Measurements from ENCODE around the gene WIPF1.

WIPF1 gene

DNA sequence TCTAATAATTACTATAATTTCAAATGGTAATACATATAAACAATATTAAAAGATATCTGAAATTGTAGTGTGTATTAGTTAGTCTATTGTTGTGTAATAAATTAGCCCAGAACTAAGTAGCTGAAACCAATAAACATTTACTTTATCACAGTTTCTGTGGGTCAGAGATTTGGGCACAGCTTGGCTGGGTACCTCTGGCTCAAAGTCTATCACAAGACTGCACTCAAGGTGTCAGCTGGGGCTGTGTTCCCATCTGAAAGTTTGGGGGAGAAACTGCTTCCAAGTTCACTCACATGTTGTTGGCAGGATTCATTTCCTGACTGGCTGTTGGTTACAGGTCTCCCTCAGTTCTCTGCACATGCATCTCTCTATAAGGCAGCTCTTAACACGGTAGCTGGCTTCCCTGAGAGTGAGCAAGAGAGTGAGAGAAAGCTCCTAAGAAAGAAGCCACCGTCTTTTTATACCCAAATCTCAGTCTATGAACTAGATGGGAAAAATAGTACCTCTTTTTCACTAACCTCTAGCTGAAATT is 25.6 kb upstream of the WIPF1 start:
- no peak for DNase-seq (ENCODE audit: low read depth in 1 of 2, low spot score in 1 of 2)

DNA sequence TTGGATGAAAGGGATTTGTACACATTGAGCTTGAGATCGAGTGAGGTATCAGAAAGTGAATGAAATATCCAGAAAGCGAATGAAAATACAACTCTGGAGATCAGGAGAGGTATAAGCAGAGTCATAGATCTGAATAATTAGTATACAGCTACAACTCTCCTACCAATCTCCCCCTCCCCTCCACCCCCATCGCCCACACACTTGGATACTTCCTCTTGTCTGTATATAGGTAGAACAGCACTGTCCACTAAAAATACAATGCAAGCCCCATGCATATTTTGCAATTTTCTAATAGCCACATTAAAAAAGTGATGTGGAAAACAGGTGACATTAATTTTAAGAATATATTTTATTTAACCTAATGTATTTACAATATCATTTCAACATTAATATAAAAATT is 23.7 kb upstream of the WIPF1 start:
- no peak for DNase-seq (ENCODE audit: low read depth in 1 of 2, low spot score in 1 of 2)

DNA sequence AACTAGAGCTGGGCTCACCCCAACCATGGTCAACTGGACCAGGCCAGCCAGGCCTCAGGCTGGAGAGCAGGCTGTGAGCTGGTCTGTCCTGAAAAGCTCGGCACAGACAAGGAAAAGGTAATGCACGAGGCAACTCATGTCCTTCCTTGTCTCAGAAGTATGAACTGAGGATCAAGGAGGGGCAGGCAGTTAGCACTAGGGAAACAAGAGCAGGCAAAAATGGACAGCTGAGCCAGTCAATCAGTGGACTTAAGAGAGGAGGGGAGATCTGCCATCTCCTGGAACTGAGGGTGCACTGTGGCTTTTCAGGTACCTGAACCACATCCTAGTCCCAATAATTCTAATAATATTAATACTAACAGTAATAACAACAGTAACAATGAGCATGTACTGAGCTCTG is 20.6 kb upstream of the WIPF1 start:
- DNase-seq (ENCODE audit: low read depth in 1 of 2, low spot score in 1 of 2), result no peak

DNA sequence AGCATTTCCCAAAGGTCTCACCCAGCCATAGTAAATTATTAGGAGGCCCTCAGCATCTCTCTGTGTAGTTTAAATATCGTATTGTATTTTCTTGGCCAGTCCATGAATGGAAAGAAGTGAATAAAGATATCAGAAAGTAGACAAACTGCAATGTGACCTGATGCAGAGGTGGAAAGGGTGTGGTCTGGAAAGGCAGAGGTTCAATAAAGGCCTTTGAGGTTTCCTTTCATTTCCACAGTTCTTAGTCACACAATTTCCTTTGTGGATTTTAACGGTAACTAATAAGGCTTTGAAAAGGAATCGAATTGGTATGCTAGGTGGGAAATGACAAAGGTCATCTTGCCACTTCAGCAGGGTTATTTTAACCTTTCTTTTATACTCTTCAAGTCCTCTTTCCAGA is 20.1 kb upstream of the WIPF1 start:
- DNase-seq (ENCODE audit: low read depth in 1 of 2, low spot score in 1 of 2), result no peak

DNA sequence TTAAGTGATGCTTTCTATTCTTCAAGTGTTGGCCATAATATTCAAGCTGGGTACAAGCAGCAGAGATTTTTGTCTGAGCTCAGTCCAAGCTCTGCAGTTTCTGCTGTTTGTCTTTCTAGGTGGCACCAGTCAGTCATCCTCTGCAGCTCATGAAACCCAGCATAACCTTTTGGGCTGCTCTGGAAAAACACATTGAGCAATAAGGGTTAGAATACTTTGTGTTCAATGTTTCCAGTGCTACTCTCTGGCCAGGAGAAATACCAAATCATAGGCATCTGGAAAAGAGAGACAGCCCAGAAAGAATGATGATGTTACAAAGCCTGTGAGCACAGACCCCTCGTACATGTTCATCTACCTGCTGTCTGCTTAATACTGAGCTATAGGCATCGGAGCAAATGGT is 19.5 kb upstream of the WIPF1 start:
- DNase-seq (ENCODE audit: low read depth in 1 of 2, low spot score in 1 of 2), result no peak

DNA sequence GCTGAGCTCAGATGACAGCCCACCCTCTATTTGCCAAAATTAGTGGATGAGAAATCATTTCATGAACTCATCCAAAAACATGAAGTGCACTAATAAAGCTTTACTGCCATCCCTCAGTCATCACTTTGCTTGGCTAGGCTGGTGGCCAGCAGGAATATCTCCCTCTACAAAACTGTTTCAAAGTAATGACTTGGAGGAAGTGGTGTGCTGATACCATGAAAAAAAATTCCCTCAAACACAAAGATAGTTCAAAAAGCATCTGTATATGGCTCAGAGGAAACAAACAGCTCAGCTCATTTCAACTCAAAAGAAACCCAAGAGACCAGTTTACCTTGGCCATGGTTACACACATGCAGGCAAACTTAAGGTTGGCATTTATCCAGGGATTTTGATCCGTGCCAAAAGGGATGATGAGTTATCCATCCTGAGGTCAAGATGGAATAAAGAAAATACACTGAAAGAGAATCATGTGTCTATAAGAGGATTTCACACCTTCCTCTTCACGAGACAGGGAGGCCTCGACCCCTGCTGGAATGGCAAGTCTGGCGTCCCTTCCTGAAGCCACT is 18.4 kb upstream of the WIPF1 start:
- DNase-seq (ENCODE audit: low read depth in 1 of 2, low spot score in 1 of 2), result no peak

DNA sequence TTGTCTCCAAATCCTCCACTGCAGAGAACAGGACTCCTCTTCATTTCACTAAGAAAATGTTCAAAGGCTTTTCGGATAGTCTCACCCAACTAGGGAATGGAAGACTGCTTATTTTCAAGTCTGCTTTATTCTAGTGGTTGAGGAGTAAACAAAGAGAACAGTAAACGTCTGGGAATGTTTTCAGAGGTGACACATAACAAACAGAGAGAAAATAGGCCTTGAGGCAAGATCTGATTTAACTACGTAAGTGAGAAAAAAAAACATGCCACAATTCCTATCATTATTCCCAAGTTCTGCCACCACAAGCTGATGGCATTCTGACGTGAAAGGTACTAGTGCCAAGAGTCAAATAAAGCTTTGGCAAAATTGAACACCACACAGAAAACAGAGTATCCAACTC is 16.7 kb upstream of the WIPF1 start:
- no peak for DNase-seq (ENCODE audit: low read depth in 1 of 2, low spot score in 1 of 2)

DNA sequence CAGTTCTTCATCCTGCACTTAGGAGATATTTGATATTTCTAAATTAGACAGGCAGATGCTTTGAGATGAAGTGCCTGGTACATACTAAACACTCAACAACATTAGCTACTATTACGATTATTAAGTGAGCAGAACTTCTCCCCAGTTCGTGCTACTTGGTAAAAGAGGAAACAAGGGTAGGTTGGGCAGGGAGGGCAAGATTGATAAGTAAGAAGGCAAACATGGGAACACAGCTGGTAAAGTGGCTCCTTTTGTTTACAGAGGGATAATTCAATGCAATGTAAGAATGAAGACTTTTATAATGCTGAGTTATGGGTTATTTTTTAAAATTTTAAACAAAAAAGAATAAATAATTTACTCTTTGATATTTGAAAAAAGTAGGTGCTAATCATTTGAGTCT is 15.9 kb upstream of the WIPF1 start:
- DNase-seq (ENCODE audit: low read depth in 1 of 2, low spot score in 1 of 2), result no peak

DNA sequence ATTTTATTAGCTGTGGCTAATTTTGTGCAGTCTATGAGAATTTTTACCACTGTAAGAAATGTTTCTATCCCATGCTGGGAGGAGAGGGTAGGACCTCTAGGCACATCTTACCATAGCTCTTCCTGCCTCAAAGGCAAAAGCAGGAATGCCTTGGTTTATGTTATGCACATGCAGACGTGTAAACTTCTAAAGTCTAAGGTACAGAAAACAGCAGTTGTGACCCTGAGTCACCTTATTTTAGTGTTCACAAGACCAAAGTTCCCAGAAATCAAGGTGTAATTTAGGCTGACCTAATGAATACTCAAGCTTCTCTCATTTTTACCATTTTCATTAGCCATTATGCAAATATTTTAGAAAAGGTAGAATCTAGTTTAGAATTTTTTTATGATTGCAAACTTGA is 15.4 kb upstream of the WIPF1 start:
- DNase-seq (ENCODE audit: low read depth in 1 of 2, low spot score in 1 of 2), result no peak

DNA sequence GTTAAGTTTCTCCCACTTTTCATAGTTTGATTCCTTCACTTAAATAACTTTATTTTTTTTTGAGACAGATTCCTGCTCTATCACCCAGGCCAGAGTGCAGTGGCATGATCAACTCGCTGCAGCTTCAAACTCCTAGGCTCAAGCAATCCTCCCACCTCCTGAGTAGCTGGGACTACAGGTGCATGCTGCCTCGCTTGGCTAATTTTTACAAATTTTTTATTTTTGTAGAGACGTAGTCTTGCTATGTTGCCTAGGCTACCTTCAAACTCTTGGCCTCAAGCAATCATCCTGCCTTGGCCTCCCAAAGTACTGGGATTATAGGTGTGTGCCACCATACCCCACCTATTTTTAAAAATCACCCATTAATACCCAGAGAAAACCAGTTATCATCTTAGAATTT is 14.2 kb upstream of the WIPF1 start:
- DNase-seq (ENCODE audit: low read depth in 1 of 2, low spot score in 1 of 2), result no peak

DNA sequence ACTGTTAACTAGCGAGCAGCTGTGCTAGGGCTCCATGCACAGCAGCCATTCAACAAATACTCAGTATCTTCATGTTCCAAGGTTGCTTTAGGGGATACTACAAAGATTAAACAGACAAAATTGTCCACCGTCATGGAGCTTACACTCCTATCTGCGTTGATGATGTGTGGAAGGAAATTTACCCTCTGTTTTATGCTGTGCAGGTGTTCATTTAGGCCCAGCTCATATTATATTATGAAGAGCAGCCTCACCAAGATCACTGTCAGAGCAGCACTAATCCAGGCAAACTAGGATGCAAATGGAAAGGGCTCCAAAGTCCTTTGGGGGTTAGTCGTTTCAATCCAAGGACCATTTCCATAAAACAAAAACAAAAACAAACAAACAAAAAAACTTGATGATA is 13.4 kb upstream of the WIPF1 start:
- DNase-seq (ENCODE audit: low read depth in 1 of 2, low spot score in 1 of 2), result no peak

DNA sequence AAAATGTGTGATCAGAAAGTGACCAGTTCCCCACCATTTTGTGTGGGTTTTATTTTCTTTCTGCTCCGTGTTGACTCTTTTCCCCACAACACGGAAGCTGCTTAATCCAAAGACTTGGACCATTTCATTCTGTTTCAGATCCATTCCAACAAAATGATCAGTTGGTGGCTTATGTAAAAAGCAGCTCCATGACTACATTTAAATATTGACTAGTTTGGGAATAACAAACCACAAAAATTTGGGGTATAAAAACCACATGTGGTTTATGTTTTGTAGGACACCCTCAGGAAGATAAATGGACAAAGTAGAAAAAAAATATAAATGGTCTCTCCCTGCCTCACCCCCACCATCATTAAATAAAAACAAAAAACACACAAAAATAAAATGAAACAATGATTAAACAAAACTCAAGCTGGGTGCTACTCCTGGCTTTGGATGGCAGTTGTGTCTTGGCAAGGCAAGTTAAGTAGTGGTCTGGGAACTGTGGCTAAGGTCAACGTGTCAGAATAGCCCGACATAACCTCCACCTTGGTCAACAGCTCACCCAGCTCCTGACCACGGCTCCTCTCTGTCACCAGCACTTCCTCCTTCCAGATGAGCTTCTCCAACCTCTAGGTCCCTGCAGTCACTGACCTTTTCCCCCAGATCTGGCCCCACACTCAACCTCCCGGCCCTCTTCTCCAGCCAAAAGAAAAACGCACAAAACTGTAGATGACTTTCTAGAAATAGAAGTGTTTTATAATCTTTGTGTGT is 12.8 kb upstream of the WIPF1 start:
- DNase-seq (ENCODE audit: low read depth in 1 of 2, low spot score in 1 of 2), result no peak

DNA sequence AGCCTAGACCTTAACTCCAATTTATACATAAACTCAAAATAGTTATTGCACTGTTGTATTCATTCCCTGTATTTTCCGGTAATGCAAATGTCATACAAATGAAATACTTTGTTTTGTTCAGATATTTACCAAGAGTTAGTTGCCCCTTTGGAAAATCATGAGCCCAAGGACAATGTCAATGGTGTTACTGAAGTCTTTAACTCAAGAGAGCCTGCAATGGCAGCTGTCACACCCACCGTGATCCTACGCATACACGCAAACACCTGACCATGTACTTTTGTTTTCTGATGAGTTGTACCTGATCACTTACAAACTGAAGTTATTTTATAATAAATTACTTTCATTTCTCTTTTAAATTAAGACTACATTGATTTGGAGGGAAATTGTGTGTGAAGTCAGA is 11.7 kb upstream of the WIPF1 start:
- DNase-seq (ENCODE audit: low read depth in 1 of 2, low spot score in 1 of 2), result no peak

DNA sequence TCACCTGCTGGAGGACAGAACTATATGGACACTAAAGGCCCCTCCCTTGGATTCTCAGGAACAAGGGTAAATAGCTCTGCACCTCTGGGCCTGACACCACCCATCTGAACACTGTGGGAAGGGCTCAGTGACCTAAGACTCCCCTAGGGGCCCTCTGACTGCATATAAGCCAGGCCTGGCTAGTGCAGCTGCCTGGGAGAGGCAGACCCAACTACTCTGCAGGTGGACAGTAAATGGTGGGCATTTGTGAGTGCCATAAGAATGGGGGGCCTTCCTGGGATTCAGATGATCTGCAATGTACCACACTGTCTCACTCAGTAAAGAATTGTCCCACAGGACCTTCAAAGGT is 11.2 kb upstream of the WIPF1 start:
- no peak for DNase-seq (ENCODE audit: low read depth in 1 of 2, low spot score in 1 of 2)

DNA sequence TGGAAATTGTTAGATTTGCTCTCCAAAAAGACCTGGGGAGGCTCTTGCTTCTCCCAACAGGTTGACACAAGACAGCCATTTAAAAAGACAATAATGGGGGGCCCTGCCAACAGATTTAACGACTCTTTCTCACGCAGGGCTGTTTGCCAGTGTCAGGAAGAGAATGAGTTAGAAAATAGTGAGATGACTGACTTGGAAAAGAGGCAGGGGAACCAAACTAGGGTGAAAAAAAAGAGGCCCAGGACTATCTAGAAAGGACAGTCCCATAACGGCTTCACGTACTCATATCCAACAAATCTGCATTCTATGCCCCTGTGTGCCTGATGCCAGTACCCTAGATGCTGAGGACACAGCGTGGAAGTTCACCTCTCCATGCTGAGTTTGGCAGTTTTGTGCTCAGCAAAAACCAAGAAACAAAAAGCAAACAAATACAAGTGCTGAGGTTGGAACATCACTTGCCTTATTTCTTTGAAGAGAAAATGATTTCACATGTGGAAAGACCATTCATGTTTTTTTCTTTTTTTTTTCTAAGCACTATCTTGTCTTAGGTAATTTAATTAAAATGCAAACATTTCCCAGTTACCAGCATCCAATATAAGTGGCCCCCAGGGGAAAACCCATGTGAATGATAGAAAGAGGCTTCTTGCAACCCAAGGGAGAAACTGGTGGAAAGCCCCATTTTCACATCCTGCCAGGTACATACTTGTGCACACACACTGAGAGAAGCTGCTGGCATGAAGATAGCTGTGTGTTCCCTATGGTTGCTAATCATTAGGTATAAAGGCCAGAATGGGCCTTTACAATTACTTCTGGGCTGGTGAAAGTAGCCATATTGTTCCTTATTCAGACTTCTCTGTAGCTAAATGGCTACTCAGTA is 10.6 kb upstream of the WIPF1 start:
- DNase-seq (ENCODE audit: low read depth in 1 of 2, low spot score in 1 of 2), result peak in 1 of 2 donors; percentile 22

DNA sequence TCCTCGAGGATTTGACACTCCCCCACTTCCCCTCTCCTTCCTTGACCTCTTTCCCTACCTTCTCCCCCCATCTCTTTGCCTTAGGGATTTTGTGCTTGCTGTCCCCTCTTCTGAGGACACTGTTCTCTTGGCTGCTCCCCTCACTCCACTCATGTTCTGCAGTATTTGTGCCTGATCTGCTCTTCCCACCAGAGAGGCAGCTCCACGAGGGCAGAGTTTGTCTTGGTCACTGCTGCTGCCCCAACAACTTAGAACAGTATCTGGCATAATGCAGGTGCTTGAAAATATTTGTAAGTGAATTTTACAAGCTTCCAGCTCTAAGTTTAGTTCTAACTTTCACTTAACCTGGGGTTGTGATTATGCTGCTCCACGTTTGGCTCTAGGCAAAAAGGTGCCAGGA is 10.0 kb upstream of the WIPF1 start:
- no peak for DNase-seq (ENCODE audit: low read depth in 1 of 2, low spot score in 1 of 2)

DNA sequence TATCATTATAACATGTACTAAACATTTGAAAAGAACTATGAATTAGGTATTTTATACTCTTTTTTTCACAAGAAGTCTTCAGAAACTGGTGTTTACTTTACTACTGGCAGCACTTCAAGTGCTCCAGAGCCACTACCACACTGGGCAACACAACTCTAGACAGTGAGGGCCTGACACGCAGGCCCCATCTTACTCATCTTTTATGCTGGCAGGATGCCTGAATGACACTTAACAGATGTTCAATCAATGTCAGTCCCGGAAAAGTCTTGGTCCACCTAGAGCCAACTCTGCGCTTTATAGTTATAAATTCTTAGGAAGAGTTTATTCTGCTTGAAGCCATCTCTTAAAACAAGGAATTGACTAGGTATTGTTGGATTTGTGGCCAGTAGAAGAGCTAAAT is 8.7 kb upstream of the WIPF1 start:
- no peak for DNase-seq (ENCODE audit: low read depth in 1 of 2, low spot score in 1 of 2)

DNA sequence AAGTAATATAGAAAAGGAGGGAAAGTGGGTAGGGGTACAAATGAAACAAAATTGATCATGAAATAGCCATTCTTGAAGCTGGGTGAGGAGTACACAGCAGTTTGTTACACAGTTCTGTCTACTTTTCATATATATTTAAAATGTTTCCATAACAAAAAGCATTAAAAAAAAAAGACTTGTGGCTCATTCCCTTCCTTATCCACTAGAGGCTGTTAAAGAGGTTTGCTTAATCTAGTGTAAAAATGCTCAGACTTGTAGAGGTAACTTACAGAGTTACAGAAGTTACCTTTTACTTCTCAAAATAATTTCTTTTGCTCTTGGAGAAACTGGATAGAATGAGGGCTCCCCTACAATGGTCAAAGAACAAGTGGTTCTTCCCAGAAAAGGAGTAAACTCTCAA is 8.1 kb upstream of the WIPF1 start:
- no peak for DNase-seq (ENCODE audit: low read depth in 1 of 2, low spot score in 1 of 2)

DNA sequence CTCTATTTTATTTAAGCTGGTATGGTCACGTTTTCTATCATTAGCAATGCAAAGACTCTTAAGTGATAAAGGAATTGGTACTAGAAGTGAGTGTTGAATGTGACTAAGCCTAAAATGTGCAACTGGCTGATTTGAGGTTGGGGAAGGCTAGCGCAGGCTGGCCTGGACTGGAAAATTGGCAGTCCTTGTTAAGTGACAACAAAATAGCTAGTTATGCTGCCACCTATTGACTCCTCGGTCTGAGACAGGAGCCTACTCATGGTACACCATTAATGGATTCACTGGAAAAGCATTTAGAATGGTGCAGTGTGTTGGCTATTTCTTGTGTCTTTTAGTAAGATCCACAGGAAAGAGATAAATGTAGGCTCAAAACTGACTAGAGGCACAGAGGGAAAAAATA is 5.7 kb upstream of the WIPF1 start:
- no peak for DNase-seq (ENCODE audit: low read depth in 1 of 2, low spot score in 1 of 2)

DNA sequence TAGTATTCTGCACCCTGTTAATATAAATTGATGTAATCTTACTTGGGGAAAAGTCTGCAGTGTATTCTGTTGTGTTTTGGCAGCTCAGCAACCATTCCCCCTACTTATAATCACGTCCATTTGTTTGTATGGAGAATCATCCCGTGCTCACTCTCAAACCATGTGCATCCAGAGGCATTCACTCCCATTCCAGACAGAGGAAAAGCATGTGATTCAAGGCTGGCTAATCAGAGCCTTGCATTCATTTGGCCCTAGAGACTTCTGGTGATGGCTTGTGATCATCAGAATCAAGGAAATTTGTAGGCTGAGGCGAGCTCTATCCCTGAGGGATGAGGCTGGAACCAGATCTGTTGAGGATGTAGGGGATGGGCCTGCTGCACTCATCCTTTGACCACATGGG is 5.1 kb upstream of the WIPF1 start:
- no peak for DNase-seq (ENCODE audit: low read depth in 1 of 2, low spot score in 1 of 2)

DNA sequence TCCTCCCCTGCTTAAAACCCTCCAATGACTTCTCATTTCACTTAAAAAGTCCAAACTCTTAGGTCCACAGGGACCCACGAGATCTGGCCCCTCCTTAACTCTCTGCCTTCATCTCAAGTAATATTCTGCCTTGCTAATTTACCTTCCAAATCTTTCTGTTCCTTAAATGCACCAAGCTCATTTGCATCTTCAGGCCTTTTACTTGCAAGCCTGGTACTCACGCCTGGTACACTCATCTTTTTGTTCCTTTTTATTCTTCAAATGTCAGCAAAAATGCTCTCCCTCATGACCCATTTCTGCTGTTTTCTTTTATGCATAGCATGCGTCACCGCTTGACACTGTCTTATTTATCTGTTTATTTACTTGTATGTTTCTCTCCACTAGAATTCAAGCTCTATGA is 2.7 kb upstream of the WIPF1 start:
- DNase-seq (ENCODE audit: low read depth in 1 of 2, low spot score in 1 of 2), result no peak

DNA sequence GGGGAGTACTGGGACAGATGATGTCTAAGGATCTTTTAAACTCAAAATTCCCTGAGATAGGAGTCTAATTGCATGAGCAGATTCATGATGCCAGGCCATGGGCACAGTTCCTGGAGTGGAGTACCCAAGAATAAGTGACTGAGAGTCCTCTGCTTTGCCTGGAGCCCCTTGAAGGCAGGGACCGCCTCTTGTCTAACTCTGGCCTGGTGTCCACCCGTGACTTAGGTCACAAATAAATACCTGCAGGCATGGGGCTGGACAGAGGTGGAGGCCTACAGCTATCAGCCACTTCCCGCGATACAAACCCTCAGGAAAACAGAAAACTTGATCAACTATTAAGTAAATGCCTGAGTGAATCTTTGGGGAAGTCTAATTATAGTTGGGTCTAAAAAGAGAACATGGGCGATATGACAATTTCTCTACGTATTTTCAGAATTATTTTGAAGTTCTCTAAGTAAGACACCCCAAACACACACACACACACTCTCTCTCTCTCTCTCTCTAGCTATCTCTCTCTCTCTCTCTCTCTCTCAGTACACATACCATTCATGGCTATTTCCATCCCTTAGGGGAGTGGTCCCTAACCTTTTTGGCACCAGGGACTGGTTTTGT is 1.8 kb upstream of the WIPF1 start:
- DNase-seq (ENCODE audit: low read depth in 1 of 2, low spot score in 1 of 2), result no peak

Measured in activated T-helper 1 cell treated with anti-CD3 and anti-CD28 coated beads, Interleukin-2, amount 50 U/mL, for 16 hours (primary cell).